HepG2 (cell line): ENCODE data around the gene GRB2. TPM values are rescaled to one million over a fixed set of nuclear protein-coding genes. Genes with fewer than 3 reads are reported as not detected.

Source experiments
- ATAC-seq: fragments of 200-7000 bp; cut with Tn5 transposase; 3 replicates; pipeline ENCODE4 v1.9.1; 2020; ENCODE audit warnings: mild to moderate bottlenecking, moderate library complexity
- BruUV-seq: library from RNA; stranded (reverse); fragments of 400-500 nt; replicated peaks from 2 replicates; lab custom pipeline; 2021; lab: Mats Ljungman, UMichigan
- CTCF ChIA-PET: fragments of 300-600 bp; formaldehyde crosslinking; extraction: SDS; loops from one replicate; lab custom pipeline; 2021; ENCODE audit warnings: low total read pairs, inconsistent platforms, low intra/inter-chr PET ratio; lab: Yijun Ruan, JAX
- POLR2A ChIA-PET: fragments of 350-600 bp; sonication (Branson Sonifier 250); formaldehyde crosslinking; loops from one replicate; lab custom pipeline; 2020; ENCODE audit warnings: antibody characterized with exemption, inconsistent platforms; lab: Yijun Ruan, JAX
- DNase-seq: peaks from one replicate; pipeline ENCODE4 v3.0.0-alpha.2; 2015; ENCODE audit warnings: low spot score
- FAIRE-seq: peaks from 3 replicates; lab custom pipeline; 2011; peaks lifted over from hg19 to GRCh38; lab: Jason Lieb, UNC
- H2AFZ ChIP-seq: one replicate; pipeline ENCODE4 v1.6.1; 2011; ENCODE audit warnings: low read length, inconsistent platforms
- H3K27ac ChIP-seq: fragments of 300-600 bp; 3 replicates; pipeline ENCODE4 v1.8.0; 2011; ENCODE audit warnings: mixed run types, mild to moderate bottlenecking, mixed read lengths, low read length, inconsistent platforms; ENCODE audit not compliant: insufficient read depth; ENCODE audit errors: extremely low read length
- H3K27me3 ChIP-seq, 2 experiments: fragments of 200-600 bp in 1 of 2; 2 replicates in 1 of 2; 3 replicates in 1 of 2; pipeline versions ENCODE4 v1.6.0 to v1.8.0; 2011; ENCODE audit warnings: low read length in 2 of 2, mild to moderate bottlenecking in 2 of 2, moderate library complexity in 2 of 2, inconsistent platforms in 1 of 2; ENCODE audit not compliant: insufficient read depth in 2 of 2, control insufficient read depth in 1 of 2
- H3K36me3 ChIP-seq, 2 experiments: fragments of 200-600 bp in 1 of 2; replicated peaks in 1 of 2; 2 replicates in 1 of 2; 3 replicates in 1 of 2; pipeline versions ENCODE4 v1.5.1 to v1.8.0; 2011; ENCODE audit warnings: low read length in 2 of 2, inconsistent platforms in 1 of 2; ENCODE audit not compliant: insufficient read depth in 2 of 2, control insufficient read depth in 1 of 2
- H3K4me1 ChIP-seq: 2 replicates; pipeline ENCODE4 v1.5.1; 2012; ENCODE audit warnings: low read length, inconsistent platforms; ENCODE audit not compliant: insufficient read depth
- H3K4me2 ChIP-seq: 2 replicates; pipeline ENCODE4 v1.6.0; 2011; ENCODE audit warnings: low read depth, low read length, inconsistent platforms
- H3K4me3 ChIP-seq, 3 experiments: fragments of 200-600 bp in 1 of 3; sonication (generic), shearing (Covaris generic) in 1 of 3; replicated peaks in 1 of 3; 2 replicates each; pipeline ENCODE4 v1.5.1; 2011 to 2016; ENCODE audit warnings: low read length in 3 of 3, inconsistent platforms in 2 of 3, low read depth in 2 of 3, mild to moderate bottlenecking in 2 of 3, control low read depth in 1 of 3, mixed read lengths in 1 of 3; ENCODE audit not compliant: insufficient read depth in 1 of 3
- H3K79me2 ChIP-seq: one replicate; pipeline ENCODE4 v1.6.1; 2011; ENCODE audit warnings: low read length, inconsistent platforms; ENCODE audit not compliant: insufficient read depth
- H3K9ac ChIP-seq: 2 replicates; pipeline ENCODE4 v1.6.0; 2011; ENCODE audit warnings: mild to moderate bottlenecking, low read depth, low read length, inconsistent platforms; ENCODE audit not compliant: insufficient read depth
- H3K9me3 ChIP-seq: 2 replicates; pipeline ENCODE4 v1.5.1; 2012; ENCODE audit warnings: mild to moderate bottlenecking, low read length
- H4K20me1 ChIP-seq: 2 replicates; pipeline ENCODE4 v1.6.0; 2011; ENCODE audit warnings: inconsistent platforms, mild to moderate bottlenecking, low read length, moderate library complexity; ENCODE audit not compliant: insufficient read depth
- PTBP1 ChIP-seq: fragments of 200-400 bp; formaldehyde crosslinking; IDR thresholded peaks from 2 replicates; pipeline ENCODE4 v1.6.1; 2018; ENCODE audit warnings: low read length, low read depth; ENCODE audit not compliant: poor library complexity, severe bottlenecking
- SMARCE1 ChIP-seq: fragments of 450-650 bp; IDR thresholded peaks from 2 replicates; pipeline ENCODE4 v1.6.1; 2017; ENCODE audit warnings: borderline replicate concordance
- SYNCRIP ChIP-seq: fragments of 200-400 bp; formaldehyde crosslinking; IDR thresholded peaks from 2 replicates; pipeline ENCODE4 v1.6.1; 2018; ENCODE audit warnings: mild to moderate bottlenecking, low read depth, low read length; ENCODE audit not compliant: insufficient read depth
- ZBTB40 ChIP-seq, 2 experiments: fragments of 450-650 bp in 1 of 2; sonication (generic) in 1 of 2; formaldehyde crosslinking in 1 of 2; IDR thresholded peaks; 2 replicates each; pipeline versions ENCODE4 v1.6.1 to v1.8.0; 2016 to 2022; ENCODE audit warnings: antibody characterized with exemption in 1 of 2, mild to moderate bottlenecking in 1 of 2, missing genetic modification reagents in 1 of 2
- ZNF12 ChIP-seq: sonication (generic); formaldehyde crosslinking; IDR thresholded peaks from 2 replicates; pipeline ENCODE4 v1.5.0; 2020; ENCODE audit warnings: missing genetic modification reagents
- ZNF567 ChIP-seq: sonication (generic); formaldehyde crosslinking; IDR thresholded peaks from 2 replicates; pipeline ENCODE4 v1.8.1; 2023; ENCODE audit warnings: mild to moderate bottlenecking, missing genetic modification reagents, borderline replicate concordance
- WGBS: methylation state at CpG from one replicate; pipeline ENCODE4 v1.1.6; 2017; ENCODE audit warnings: low lambda C conversion rate; 5-methylcytosine and 5-hydroxymethylcytosine counted together
- in situ Hi-C: cut with HindIII; loops from 2 replicates; pipeline ENCODE4 v1.10.0; 2017; ENCODE audit warnings: low pct_unique_long_range_greater_than_20kb; ENCODE audit not compliant: extremely low pct_ligation_motif_present
- intact Hi-C: fragments of 100-400 bp; cut with micrococcal nuclease; formaldehyde crosslinking; loops from one replicate; pipeline ENCODE4 v1.10.0; 2022; ENCODE audit not compliant: unreplicated experiment
- polyA plus RNA-seq, 8 experiments: library from polyadenylated mRNA; depleted of rRNA in 3 of 8; stranded (reverse) in 7 of 8; unstranded in 1 of 8; fragments of >200 nt; fragmentation: Illumina TruSeq in 4 of 8; extraction: Trizol in 4 of 8; gene quantifications; 2 replicates each; pipeline versions ENCODE4 v1.2.1 to v1.2.3, GENCODE V29; 2011 to 2016; ENCODE audit warnings: low read depth in 4 of 8, missing spikeins in 1 of 8, mixed read lengths in 1 of 8; ENCODE audit not compliant: insufficient read depth in 1 of 8
- total RNA-seq, 5 experiments: library from RNA; depleted of rRNA; stranded (reverse); fragments of >200 nt; fragmentation: Illumina TruSeq; extraction: Trizol; gene quantifications; 2 replicates each; pipeline ENCODE4 v1.2.3, GENCODE V29; 2016; ENCODE audit warnings: low read depth in 1 of 5

GRB2 gene
- total and polyA plus RNA-seq, 2 of the 13 experiments (the other 11 are each of a cell fraction or from before 2014, with no cell fraction given): 84.6 to 92.3 TPM

DNA sequence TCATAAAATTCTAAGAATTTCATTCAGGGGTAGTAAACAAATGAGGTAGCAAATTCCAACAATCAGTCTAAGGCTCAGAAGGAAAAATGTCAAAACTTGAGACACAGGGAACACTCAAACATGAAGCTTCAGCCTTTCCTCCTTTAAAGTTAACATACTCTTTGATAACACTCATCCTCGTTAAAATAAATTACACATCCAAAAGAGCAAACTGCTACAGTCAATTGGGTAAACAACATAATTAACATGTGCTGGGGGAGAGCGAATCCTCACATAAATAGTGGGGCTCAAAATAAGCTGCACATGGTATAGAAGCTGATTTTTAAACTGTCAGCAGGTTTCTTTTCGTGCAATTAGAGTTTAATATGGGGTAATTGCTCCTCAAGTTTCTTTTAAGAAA, 12.9 kb downstream of the GRB2 start:
- in situ Hi-C loops (loop anchor here (5.0 kb wide), 1 partner anchor 65 kb away; no protein-coding TSS in a partner anchor), intact Hi-C loops (no loop called here)
- ChIA-PET POLR2A (interaction anchor here (1.2 to 4.0 kb wide), 10 partner anchors 9 to 381 kb away, joined by 3 to 67 read pairs (median 10); partner anchors contain the start of genes GRB2, MRPL58 and SLC25A19), CTCF (no interaction called here)
- H3K79me2 ChIP-seq: peaks cover 94% of the 10 kb centered on the region
- H3K4me1 ChIP-seq: peaks cover 74% of the 10 kb centered on the region
- no peak for ATAC-seq
- no peak for DNase-seq
- H3K9me3 ChIP-seq: no peaks in the 10 kb centered on the region
- peaks cover 15% of the 10 kb centered on the region for H4K20me1 ChIP-seq
- no peak for TF ChIP-seq PTBP1
- no peak for TF ChIP-seq SMARCE1
- TF ChIP-seq SYNCRIP: no peak
- TF ChIP-seq ZNF12 (CRISPR knock-in tag): no peak
- no peak for TF ChIP-seq ZNF567 (CRISPR knock-in tag)
- no peak for TF ChIP-seq ZBTB40 (IDR thresholded peaks at IDR 0.05)
- no peak for TF ChIP-seq ZBTB40 (CRISPR knock-in tag; IDR thresholded peaks at IDR 0.05)
- no peak overlapping the region for H2AFZ ChIP-seq
- H3K4me2 ChIP-seq: peak overlapping the region; percentile 94
- no peak overlapping the region for H3K27ac ChIP-seq
- WGBS: 80% methylated on average over 3 of the region's 3 CpGs
- FAIRE-seq: no peak
- BruUV-seq: no TSS peak
- peaks cover 0 to 3% of the 10 kb centered on the region in 2 experiments; a peak in 1 of 5 replicates for H3K27me3 ChIP-seq
- peak overlapping the region; percentile 82; the same call in 1 of the 2 replicates for H3K9ac ChIP-seq
- peak overlapping the region in 2 of 3 experiments; percentile 69 to 94; a peak in 3 of 6 replicates for H3K4me3 ChIP-seq
- H3K36me3 ChIP-seq: peaks cover 7 to 34% of the 10 kb centered on the region in 2 experiments
